Activated CD4-positive, alpha-beta T cell treated with anti-CD3 and anti-CD28 coated beads, Interleukin-2, amount 50 U/mL, for 48 hours (primary cell): ENCODE measurements around the gene ADIRF.
"Not testable (repeated sequence)": the region's sequence is repeated elsewhere in the genome, so short reads cannot be mapped to it uniquely, and the experiment has no call there.

Experiments
- DNase-seq, 2 experiments: peaks; one replicate each; pipeline ENCODE4 v3.0.0-alpha.2; 2020

Gene ADIRF

GRCh38 chr10:86981020-86981419 is 12.7 kb downstream of the ADIRF start:
- not testable (repeated sequence) for DNase-seq

GRCh38 chr10:86981716-86982115 is 13.4 kb downstream of the ADIRF start:
- DNase-seq = no peak

- not testable (repeated sequence) for DNase-seq
Observed at GRCh38 chr10:86984498-86984897, 16.2 kb downstream of the ADIRF start.

- DNase-seq = no peak
Observed at GRCh38 chr10:86988520-86988919, 20.2 kb downstream of the ADIRF start.

- DNase-seq = not testable (repeated sequence)
Observed at GRCh38 chr10:86991362-86991761, 23.1 kb downstream of the ADIRF start.

GRCh38 chr10:86992456-86992855 is 24.2 kb downstream of the ADIRF start:
- no peak for DNase-seq

- DNase-seq = no peak
Observed at GRCh38 chr10:86992929-86993328, 24.6 kb downstream of the ADIRF start.

- not testable (repeated sequence) for DNase-seq
Observed at GRCh38 chr10:86999802-87000403, 31.6 kb downstream of the ADIRF start.

- no peak for DNase-seq
Observed at GRCh38 chr10:87000491-87000890, 32.2 kb downstream of the ADIRF start.

- not testable (repeated sequence) for DNase-seq
Observed at GRCh38 chr10:87007124-87007523, 38.8 kb downstream of the ADIRF start.

GRCh38 chr10:87007674-87008073 is 39.4 kb downstream of the ADIRF start:
- not testable (repeated sequence) for DNase-seq

- DNase-seq = not testable (repeated sequence)
Observed at GRCh38 chr10:87008303-87008702, 40.0 kb downstream of the ADIRF start.

GRCh38 chr10:87009134-87009696 is 40.9 kb downstream of the ADIRF start:
- not testable (repeated sequence) for DNase-seq

- not testable (repeated sequence) for DNase-seq
Observed at GRCh38 chr10:87013528-87013927, 45.2 kb downstream of the ADIRF start.

GRCh38 chr10:87014986-87015716 is 46.9 kb downstream of the ADIRF start:
- DNase-seq = not testable (repeated sequence)

- not testable (repeated sequence) for DNase-seq
Observed at GRCh38 chr10:87018127-87018526, 49.8 kb downstream of the ADIRF start.

GRCh38 chr10:87019066-87019465 is 50.8 kb downstream of the ADIRF start:
- not testable (repeated sequence) for DNase-seq

GRCh38 chr10:87019504-87019903 is 51.2 kb downstream of the ADIRF start:
- not testable (repeated sequence) for DNase-seq

- not testable (repeated sequence) for DNase-seq
Observed at GRCh38 chr10:87020056-87020455, 51.8 kb downstream of the ADIRF start, which contains the start of gene FAM25A. FAM25A (plus strand) TSS chr10:87020294; CDS start chr10:87020325, 31 bp downstream.
